ENCODE data around the gene BHLHA15.
A peak's percentile ranks its signal among the peaks of the same experiment; 100 is the strongest.

The BHLHA15 gene

GRCh38 chr7:98251231-98251600, 40.0 kb downstream of the BHLHA15 start:
- no peak for TF ChIP-seq REST (IDR thresholded peaks at IDR 0.05; ENCODE audit: insufficient replicate concordance, low read depth)
- TF ChIP-seq POLR2AphosphoS5 (IDR thresholded peaks at IDR 0.05; ENCODE audit: low read depth): no peak
- no peak for TF ChIP-seq CTCF (IDR thresholded peaks at IDR 0.05; ENCODE audit: insufficient read depth, low read length)
- TF ChIP-seq SPI1 (IDR thresholded peaks at IDR 0.05; ENCODE audit: borderline replicate concordance, low read depth): no peak
- TF ChIP-seq GABPA (IDR thresholded peaks at IDR 0.05; ENCODE audit: low read depth): no peak
- Histone ChIP-seq H3K27me3 (ENCODE audit: insufficient read depth, poor library complexity, severe bottlenecking) (no peaks in the 10 kb centered on the region), H3K4me3 (replicated peaks; ENCODE audit: insufficient read depth, low read length) (peak overlapping the region; percentile 99), H3K27ac (replicated peaks) (peak overlapping the region; percentile 31)
- DNase-seq (ENCODE audit: low read depth in 1 of 2, low spot score in 1 of 2): peak in 1 of 2 experiments; percentile 37

- TF ChIP-seq POLR2AphosphoS5 (IDR thresholded peaks at IDR 0.05; ENCODE audit: low read depth): 0 out of 2 replicates have a peak, but pooled peaks have one; percentile 25
- TF ChIP-seq SPI1 (IDR thresholded peaks at IDR 0.05; ENCODE audit: borderline replicate concordance, low read depth): no peak
- TF ChIP-seq GABPA (IDR thresholded peaks at IDR 0.05; ENCODE audit: low read depth): peak; percentile 83
- H3K4me3 ChIP-seq (replicated peaks; ENCODE audit: insufficient read depth, low read length): peak within 1 kb of the TSS; percentile 99
- no peaks in the 10 kb centered on the region for H3K27me3 ChIP-seq (ENCODE audit: insufficient read depth, poor library complexity, severe bottlenecking)
- peak; percentile 84 to 90 for DNase-seq (ENCODE audit: low read depth in 1 of 2, low spot score in 1 of 2)
- H3K27ac ChIP-seq (replicated peaks): peak within 1 kb of the TSS; percentile 56
Measured at GRCh38 chr7:98251601-98252424, 40.6 kb downstream of the BHLHA15 start, which contains the start of gene TECPR1. TECPR1 (minus strand) TSS chr7:98252232; CDS start chr7:98246146, 6,086 bp downstream.

- peak overlapping the region; percentile 99 for H3K4me3 ChIP-seq (replicated peaks; ENCODE audit: insufficient read depth, low read length)
- DNase-seq (ENCODE audit: low read depth in 1 of 2, low spot score in 1 of 2): no peak
- H3K27ac ChIP-seq (replicated peaks): peak overlapping the region; percentile 56
- no peak for TF ChIP-seq POLR2AphosphoS5 (IDR thresholded peaks at IDR 0.05; ENCODE audit: low read depth)
- no peak for TF ChIP-seq CTCF (IDR thresholded peaks at IDR 0.05; ENCODE audit: insufficient read depth, low read length)
- no peak for TF ChIP-seq REST (IDR thresholded peaks at IDR 0.05; ENCODE audit: insufficient replicate concordance, low read depth)
- TF ChIP-seq GABPA (IDR thresholded peaks at IDR 0.05; ENCODE audit: low read depth): no peak
- no peak for TF ChIP-seq SPI1 (IDR thresholded peaks at IDR 0.05; ENCODE audit: borderline replicate concordance, low read depth)
- no peaks in the 10 kb centered on the region for H3K27me3 ChIP-seq (ENCODE audit: insufficient read depth, poor library complexity, severe bottlenecking)
Measured at GRCh38 chr7:98252425-98253054, 41.3 kb downstream of the BHLHA15 start.

GRCh38 chr7:98254516-98254915, 43.3 kb downstream of the BHLHA15 start:
- no peak for DNase-seq (ENCODE audit: low read depth in 1 of 2, low spot score in 1 of 2)
- TF ChIP-seq SPI1 (IDR thresholded peaks at IDR 0.05; ENCODE audit: borderline replicate concordance, low read depth) (no peak), REST (IDR thresholded peaks at IDR 0.05; ENCODE audit: insufficient replicate concordance, low read depth) (no peak), CTCF (IDR thresholded peaks at IDR 0.05; ENCODE audit: insufficient read depth, low read length) (no peak), GABPA (IDR thresholded peaks at IDR 0.05; ENCODE audit: low read depth) (no peak), POLR2AphosphoS5 (IDR thresholded peaks at IDR 0.05; ENCODE audit: low read depth) (no peak)
- Histone ChIP-seq H3K27ac (replicated peaks) (no peak overlapping the region), H3K27me3 (ENCODE audit: insufficient read depth, poor library complexity, severe bottlenecking) (no peaks in the 10 kb centered on the region), H3K4me3 (replicated peaks; ENCODE audit: insufficient read depth, low read length) (no peak overlapping the region)

Measured in HL-60 (cell line).